GM18861 (cell line): ENCODE measurements around the gene DHPS.
"Not testable (repeated sequence)": the region's sequence is repeated elsewhere in the genome, so short reads cannot be mapped to it uniquely, and the experiment has no call there.

Experiments
- ATAC-seq: cut with Tn5 transposase; IDR thresholded peaks from one replicate; pipeline ENCODE4 v1.9.1; 2021; ENCODE audit not compliant: unreplicated experiment

DHPS gene

DNA sequence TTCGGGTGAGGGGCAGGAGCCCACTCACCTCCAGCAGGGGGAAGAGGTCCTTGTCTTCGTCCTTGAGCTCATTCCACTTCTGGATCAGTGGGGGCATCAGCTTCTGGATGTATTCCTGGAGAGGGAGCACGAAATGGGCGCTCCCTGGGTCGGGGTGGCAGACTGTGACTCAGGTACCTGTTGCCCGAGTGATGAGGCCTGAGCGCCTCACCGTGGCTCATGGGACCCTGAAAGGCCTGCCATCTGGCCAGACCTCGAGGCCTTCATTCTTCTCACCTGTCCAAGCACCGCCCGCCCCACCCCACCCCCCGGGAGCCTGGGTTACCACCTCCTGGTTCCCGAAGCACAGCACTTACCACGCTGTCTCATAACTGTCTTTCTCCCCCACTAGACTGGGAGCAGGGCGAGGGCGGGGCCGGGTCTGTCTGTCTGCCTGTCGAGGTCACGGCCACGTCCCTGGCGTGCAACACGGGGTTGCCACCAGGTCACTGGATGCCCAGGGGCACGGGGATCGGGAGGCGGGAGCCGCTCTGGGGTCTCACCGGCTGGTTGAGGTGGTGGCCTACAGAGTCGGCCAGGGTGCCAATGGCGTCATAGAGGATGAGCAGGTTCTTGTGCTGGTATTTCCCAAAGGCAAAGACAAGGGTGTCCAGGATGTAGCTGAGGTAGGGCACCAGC is 24.1 kb upstream of the DHPS start:
- ATAC-seq: no peak

DNA sequence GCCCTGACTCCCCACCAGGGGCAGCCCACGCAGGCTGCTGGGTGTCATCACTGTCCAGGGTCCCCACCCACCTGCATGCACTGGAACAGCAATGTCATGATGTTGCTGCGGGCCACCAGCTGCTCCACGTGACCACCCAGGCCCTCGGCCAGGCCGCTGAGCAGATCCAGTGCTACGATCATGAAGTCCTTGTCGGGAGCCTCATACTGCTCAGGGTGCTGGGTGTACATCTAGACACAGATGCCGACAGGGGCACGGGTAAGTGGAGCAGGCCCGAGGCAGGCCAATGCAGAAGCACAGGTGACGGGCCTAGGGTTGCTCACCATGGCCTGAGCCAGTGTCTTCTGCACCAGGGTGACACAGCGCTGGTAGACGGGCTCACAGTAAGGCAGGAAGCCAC is 23.5 kb upstream of the DHPS start:
- no peak for ATAC-seq

DNA sequence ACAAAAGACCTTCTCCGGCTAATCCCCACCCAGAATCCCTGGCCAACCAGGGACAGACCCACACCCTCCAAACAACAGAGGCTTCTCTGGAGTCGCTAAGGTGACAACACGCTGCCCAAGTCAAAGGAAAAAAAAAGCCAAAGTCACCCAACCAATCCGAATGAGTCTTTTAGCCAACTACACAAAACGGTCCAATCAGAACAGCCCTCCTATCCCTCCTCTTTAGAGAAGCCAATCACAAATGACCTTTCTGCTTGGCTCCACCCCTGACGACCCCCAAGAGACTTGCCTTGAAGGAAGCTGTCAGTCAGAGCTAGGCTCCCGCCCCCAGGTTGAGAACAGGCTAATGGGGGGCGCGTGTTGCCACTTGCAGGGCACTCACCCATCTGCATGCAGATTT is 21.4 kb upstream of the DHPS start:
- ATAC-seq: no peak

DNA sequence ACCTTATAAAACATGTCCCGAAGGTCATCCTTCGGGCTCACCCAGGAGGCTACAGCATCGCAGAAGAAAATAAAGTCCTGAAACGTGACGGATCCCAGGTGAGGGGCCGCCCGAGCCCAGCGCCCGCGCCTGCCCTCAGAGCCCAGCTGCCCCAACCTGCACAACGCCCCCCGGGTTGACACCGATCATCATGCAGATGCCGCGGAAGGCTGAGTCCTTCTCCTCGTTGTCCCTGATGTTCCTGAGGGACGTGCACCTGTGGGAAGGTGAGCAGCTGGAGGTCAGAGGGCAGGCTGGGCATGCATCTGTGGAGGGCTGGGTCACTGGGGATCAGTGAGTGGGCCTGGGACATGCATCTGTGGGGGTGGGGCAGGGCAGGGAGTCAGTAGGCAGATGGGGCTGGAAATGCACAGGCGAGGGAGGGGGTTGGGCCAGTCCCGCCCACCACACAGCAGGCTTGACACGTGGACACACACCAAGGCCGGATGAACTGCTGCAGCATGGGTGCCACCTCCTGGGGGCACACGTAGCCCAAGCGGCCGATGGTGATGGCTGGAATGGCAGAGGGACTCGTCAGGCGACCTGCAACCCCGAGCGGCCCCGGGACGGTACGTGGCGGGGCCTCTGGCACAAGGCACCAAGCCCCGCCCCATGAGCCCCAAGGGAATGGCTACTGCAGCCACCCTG is 20.1 kb upstream of the DHPS start:
- ATAC-seq: no peak

DNA sequence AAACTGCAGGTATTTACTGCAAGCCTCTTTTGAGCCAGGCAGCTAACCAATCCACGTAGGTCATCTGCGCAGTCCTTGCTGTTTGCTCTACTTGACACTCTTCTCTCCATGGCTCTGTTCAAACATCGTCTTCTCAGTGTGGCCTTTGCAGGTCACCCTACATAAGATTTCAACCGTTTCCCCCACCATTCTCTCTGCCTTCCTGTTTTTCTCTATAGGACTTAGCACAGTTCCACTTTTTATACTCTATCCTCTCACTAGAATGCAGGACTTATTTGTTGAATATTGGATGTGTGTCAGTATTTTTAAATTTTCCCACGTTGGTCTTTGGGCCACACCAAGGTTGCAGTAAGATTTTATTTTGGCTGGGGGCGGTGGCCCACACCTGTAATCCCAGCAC is 16.5 kb upstream of the DHPS start:
- ATAC-seq: no peak

DNA sequence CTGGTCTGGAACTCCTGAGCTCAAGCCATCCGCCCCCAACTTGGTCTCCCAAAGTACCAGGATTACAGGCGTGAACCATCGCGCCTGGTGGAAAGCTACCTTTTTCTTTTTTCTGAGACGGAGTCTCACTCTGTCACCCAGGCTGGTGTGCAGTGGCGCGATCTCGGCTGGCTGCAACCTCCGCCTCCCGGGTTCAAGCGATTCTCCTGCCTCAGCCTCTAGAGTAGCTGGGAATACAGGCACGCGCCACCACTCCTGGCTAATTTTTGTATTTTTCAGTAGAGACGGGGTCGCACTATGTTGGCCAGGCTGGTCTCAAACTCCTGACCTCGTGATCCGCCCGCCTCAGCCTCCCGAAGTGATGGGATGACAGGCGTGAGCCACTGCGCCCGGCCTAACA is 15.7 kb upstream of the DHPS start:
- not testable (repeated sequence) for ATAC-seq

DNA sequence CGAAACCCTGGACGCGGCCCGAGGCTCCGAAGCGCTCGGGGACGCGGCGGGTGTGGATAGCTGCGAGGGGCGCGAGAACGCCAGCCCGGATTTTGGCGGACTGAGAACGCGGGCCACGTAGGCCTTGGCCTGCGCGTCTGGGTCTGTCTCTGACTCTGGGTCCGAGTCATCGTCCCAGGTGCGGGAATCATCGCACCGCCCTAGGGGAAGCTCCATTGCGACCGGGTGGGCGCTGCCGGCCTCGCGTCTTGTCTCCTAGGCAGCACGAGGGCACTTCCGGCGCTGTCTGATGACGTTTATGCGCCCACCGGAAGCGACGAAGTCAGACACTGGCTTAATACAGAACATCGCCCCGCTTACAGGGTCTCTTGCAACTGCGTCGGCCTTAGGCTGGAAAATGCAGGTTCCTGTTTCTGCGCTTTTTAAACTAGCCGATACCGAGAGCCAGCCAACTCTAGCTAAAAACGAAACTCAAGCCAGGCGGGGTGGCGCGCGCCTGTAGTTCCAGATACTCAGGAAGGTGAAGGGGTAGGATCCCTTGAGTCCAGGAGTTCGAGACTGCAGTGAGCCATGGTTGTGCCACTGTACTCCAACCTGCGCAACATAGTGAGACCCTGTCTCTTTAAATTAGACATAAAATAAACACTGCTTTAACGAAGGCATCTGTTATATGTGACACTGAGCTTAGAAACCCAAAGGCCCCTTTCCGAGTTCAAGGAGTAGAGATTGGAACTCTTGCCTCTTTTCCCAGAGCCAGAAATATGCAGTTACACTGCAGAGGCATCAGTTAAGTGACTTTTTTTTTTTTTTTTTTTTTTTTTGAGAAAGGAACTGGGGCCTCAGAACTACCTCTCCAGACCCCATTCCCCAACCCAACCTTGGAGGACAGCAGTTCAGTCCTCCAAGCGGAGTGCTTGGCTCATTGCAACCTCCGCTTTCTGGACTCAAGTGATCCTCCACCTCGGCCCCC is 15.0 kb upstream of the DHPS start, which contains the start of gene FBXW9:
Gene FBXW9, minus strand, starts transcription at position 266 of the 970 bp plus-strand sequence. Its CDS starts 50 bp downstream, at position 216.
- peak; percentile 71 for ATAC-seq

DNA sequence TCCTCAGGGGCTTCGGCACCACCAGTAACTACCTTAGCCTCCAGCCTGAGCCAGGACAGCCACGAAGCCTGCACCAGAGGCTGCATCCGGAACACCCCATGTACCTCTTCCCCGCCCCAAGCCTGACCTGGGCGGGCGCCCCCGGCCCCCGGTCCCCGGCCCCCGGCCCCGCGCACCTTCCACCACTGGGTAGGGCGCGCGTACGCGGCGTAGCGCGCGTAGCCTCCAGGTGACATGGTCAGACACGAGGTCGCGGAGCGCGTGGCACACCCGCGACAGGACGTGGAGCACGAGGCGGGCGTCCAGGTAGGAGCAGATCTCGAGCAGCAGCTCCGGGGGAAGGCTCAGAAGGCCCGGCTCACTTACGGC is 14.3 kb upstream of the DHPS start:
- peak; percentile 12 for ATAC-seq

DNA sequence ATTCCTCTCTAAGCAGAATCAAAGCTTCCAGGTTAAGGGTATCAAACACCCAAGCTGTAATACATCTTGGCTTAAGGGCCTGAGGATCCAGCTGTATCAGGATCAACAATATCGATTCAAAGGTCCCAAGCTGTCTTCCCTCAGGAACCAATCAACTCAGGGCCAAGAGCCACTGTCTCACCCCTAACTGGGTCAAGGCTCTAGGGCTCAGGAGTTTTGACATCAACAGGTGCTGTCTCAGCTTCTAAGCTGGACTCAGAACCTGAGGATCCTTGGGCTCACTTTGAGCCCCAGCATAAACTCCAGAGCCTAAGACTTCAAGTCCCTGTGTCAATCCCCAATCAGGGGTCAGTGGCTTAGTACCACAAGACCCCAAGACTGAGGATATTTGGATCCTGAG is 13.8 kb upstream of the DHPS start:
- no peak for ATAC-seq

DNA sequence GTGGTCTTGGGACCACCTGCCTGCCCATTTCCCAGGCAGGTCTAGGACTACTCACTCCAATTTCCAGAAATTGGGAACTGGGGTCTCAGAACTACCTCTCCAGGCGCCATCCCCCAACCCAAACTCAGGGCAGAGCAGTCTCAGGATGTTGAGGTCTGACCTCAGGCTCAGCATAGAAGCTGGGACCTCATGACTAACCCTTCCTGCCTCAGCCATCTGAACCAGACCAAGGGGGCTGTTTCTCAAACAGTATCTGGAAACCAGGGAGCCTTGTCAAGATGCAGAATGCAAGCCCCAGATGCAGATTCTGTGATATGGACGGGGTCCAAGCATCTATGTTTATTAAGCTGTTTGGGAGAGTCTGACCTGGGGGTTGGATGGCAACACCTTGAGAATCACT is 13.4 kb upstream of the DHPS start:
- ATAC-seq: no peak

DNA sequence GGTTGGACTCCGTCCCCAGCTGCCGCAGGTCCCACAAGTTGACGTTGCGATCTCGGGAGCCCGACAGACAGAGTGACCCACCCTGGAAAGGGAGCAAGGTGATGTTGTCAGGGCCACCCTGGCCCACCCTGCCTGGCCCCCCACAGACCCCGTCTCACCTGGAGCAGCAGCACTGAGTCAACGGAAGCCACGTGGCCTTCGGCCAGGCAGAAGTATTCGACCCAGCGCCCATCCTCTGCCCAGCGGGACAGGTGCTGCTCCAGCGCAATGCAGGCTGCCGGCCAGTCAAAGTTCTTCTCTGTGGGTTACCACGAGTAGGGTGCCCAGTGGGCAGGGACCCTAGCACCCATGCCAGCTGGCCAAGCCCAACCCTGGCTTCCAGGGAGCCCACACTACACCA is 13.0 kb upstream of the DHPS start:
- ATAC-seq: no peak

DNA sequence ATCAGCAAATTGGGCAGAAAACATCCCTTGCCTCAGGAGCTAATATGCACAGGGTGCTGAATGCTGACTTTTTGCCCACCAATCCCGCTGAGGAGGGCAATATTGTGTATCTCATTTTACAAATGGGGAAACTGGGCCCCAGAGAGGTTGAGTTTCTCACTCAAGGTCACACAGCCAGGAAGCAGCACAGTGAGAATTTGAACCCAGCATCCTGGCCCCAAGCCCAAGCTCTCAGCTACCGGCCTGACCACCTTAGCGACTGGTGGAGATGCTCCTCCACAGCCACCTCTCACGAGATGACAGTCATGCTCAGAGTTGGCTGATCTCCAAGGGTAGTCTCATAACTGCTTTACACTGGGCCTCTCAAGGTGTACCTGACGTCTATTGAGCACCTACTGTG is 11.3 kb upstream of the DHPS start:
- ATAC-seq: no peak

DNA sequence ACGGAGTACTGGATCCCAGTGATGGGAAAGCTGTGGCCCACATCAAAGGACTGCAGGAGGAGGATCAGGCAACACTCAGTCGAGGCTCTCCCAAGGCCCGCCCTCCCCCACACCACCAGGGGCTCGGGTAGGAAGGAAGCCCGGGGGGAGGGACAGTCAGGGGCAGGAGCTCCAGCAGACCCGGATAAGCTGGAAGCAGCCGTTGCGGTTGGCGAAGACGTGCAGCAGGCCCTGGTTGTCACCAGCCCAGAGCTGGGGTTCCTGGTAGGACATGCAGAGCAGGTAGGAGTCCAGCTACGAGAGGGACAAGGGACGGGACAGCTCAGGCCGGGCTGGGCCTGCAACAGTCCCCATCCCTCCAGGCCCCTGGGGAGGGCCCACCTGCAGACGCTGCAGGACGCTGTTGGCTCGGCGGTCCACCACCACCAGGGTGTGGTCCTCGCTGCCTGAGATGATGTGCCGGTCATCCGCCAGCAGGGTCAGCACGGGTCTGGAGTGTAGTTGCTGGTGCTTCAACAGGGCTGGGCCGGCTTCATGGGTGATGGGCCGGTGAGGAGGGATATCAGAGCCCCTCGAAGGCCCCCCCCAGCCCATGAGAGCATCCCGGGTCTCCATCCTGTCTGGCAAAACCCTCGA is 8.0 kb upstream of the DHPS start:
- ATAC-seq: no peak

DNA sequence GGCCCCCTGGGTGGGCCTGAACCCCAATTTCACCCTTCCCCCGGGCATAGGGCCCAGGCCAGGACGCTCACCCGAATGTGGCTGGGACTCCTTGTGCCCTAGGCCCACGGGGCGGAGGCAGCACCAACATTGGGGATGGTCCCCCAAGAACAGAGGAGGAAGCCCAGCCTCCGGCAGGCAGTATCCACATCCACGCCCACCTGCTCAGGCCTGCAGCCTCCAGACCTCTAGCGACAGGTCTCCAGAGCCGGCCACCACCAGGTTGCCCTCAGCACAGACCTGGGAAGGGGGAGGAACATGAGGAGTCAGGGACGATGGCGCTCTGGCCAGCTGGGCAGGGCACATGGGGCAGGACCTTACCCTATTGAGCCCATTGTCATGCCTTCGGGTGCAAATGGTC is 7.3 kb upstream of the DHPS start:
- no peak for ATAC-seq

DNA sequence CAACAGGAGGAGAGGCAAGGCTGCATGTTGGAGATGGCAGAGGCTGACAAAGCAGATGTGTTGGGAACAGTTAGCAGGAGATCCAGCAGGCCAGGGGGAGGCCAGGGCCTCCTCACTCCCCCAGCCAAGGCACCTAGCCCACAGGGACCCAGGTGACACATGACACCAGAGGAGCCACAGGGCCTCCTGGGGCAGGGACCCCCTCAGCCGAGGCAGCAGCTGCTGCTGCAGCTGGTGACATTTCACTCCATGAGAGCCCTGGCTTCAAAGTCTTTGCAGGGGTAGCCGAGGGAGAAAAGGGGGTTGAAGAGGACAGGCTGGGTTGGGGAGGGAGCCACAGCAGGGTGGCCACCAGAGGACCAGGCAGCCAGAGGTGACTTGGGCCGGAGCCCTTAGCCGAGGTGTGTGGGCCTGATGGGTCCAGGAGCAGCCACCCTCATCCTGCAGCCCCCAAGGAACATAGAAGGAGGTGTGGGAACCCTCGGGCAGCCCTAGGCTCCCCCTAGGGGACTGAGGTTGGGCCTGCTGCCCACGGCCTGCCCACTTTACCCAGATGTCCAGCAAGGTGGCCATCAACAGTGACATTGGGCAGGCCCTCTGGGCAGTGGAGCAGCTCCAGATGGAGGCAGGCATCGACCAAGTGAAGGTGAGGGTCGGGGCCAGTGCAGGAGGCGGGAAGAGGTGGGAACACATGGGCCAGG is 6.0 kb upstream of the DHPS start, which contains the start of gene GNG14:
Gene GNG14, plus strand, starts transcription at position 503 of the 701 bp plus-strand sequence. Its CDS starts 51 bp downstream, at position 554.
- ATAC-seq: no peak

DNA sequence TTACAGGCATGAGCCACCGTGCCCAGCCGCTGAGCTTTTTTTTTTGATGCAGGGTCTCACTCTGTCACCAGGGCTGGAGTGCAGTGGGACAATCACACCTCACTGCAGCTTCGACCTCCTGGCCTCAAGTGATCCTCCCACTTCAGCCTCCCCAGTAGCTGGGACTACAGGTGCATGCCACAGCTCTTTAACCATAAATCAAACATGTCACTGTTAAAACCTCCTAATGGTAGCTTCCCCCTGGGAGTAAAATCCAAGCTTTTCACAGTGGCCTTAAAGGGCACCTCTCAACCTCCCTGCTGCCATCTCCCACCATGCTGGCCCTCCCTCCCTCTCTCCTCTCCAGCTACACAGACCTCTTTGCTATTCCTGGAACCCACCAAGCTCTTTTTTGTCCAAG is 4.2 kb upstream of the DHPS start:
- no peak for ATAC-seq

DNA sequence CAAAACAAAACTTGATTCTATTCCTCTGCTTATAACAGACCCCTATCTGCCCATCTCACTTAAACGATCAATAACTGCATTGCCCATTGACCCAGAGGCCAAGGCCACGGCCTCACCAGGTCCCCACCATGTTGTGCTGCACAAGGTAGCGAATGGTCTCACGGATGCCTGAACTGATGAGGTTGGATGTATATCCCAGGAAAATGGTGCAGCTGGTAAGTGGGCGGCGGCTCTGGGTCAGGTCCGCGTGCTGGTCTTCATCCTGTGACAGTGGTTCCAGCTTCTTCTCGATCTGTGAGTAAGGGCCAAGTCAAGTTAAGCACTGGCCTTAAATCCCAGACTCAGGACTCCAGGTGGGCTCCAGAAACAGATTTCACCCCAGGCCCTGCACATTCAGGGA is 1.6 kb downstream of the DHPS start:
- ATAC-seq: no peak

DNA sequence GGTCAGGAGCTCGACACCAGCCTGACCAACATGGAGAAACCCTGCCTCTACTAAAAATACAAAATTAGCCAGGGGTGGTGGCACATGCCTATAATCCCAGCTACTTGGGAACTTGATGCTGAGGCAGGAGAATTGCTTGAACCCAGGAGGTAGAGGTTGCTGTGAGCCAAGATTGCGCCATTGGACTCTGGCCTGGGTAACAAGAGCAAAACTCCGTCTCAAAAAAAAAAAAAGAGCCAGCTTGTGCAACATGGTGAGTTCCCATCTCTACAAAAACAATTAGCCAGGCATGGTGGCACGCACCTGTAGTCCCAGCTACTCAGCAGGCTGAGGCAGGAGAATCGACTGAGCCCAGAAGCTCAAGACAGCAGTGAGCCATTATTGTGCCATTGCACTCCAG is 3.6 kb downstream of the DHPS start:
- not testable (repeated sequence) for ATAC-seq

DNA sequence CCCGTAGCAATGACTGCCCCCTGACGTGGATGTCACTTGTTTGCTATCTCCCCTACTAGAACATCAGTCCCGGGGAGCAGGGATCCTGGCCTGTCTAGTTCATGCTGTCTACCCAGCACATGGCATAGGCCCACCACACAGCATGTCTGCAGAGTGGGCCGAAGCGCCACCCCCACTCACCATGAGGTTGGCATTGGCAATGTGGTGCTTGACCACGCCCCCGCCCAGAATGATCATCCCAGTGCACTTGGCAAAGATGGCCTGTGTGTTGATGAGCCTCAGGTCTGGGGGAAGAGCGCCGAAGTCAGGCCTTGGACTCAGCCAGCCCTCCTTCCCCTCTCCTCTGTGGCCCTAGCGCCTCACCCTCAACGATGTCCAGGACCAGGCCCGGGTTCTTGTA is 4.8 kb downstream of the DHPS start:
- no peak for ATAC-seq

DNA sequence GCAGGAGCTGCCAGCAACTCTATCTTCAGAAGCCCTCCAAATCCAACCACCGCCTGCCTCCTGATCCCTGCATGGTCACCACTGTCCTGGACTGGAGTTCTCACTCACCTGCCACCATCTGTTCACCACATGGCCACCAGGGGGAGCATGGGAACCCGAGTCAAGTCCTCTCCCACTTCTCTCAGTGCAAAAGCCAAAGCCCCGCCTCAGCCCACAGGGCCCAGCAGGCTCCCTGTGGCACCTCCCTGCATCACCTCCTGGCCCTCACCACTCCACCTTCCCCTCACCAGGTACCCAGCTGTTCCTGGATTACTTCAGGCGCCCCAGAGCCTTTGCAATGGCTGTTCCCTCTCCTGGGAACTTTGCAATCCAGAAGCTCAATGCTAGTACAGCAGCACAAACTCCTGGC is 5.3 kb downstream of the DHPS start:
- no peak for ATAC-seq

DNA sequence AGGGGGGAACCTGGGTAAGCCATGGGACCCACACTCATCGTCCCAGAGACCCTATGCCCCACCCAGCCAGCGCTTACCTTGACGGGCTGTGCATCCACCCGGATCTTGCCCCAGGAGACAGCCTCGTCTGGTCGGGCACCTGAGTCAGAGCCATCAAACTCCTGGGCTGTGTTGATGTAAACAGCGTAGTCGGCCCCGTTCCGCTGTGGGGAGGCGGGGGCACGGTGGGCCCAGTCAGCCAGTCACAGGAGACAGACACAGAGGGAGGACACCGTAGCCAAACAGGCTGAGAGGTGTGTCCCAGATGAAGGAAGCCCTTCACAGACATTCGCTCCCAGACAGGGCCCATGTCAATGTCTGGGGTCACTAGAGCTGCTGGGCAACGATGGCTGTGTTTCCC is 5.7 kb downstream of the DHPS start:
- ATAC-seq: no peak
